Activated naive CD8-positive, alpha-beta T cell treated with anti-CD3 and anti-CD28 coated beads for 36 hours (primary cell): Measurements from ENCODE around the gene ADGRG7. TPM values are rescaled to one million over a fixed set of nuclear protein-coding genes. Genes with fewer than 3 reads are reported as not detected.

ENCODE experiments used
- DNase-seq: peaks from one replicate; pipeline ENCODE4 v3.0.0; 2021
- H3K27ac Mint-ChIP-seq: one replicate; pipeline ENCODE4 v1.8.0; 2022; ENCODE audit warnings: mild to moderate bottlenecking, moderate library complexity, mixed read lengths
- H3K27me3 Mint-ChIP-seq: one replicate; pipeline ENCODE4 v1.8.0; 2022; ENCODE audit warnings: mild to moderate bottlenecking, mixed read lengths
- H3K36me3 Mint-ChIP-seq: one replicate; pipeline ENCODE4 v1.8.0; 2021; ENCODE audit warnings: mild to moderate bottlenecking, mixed read lengths
- H3K4me1 Mint-ChIP-seq: one replicate; pipeline ENCODE4 v1.8.0; 2021; ENCODE audit warnings: mixed read lengths
- H3K4me3 Mint-ChIP-seq: one replicate; pipeline ENCODE4 v1.8.0; 2022; ENCODE audit warnings: mild to moderate bottlenecking, moderate library complexity, mixed read lengths
- H3K9me3 Mint-ChIP-seq: one replicate; pipeline ENCODE4 v1.8.0; 2022; ENCODE audit warnings: mixed read lengths
- total RNA-seq, 2 experiments: library from RNA; stranded (reverse); gene quantifications; one replicate each; pipeline ENCODE4 v1.2.3, GENCODE V29; 2021

Gene ADGRG7
- total RNA-seq, 2 experiments from 2014 or later, result not detected

GRCh38 chr3:100717063-100717462 is 107.7 kb downstream of the ADGRG7 start:
- H3K27ac Mint-ChIP-seq, result no peak overlapping the region
- no peaks in the 10 kb centered on the region for H3K27me3 Mint-ChIP-seq
- H3K4me1 Mint-ChIP-seq, result peaks cover 38% of the 10 kb centered on the region
- peaks cover 57% of the 10 kb centered on the region for H3K36me3 Mint-ChIP-seq
- H3K4me3 Mint-ChIP-seq, result no peak overlapping the region
- no peaks in the 10 kb centered on the region for H3K9me3 Mint-ChIP-seq
- no peak for DNase-seq

GRCh38 chr3:100717637-100718487 is 108.5 kb downstream of the ADGRG7 start:
- H3K4me1 Mint-ChIP-seq, result peaks cover 33% of the 10 kb centered on the region
- no peaks in the 10 kb centered on the region for H3K9me3 Mint-ChIP-seq
- H3K4me3 Mint-ChIP-seq, result no peak overlapping the region
- DNase-seq, result no peak
- H3K36me3 Mint-ChIP-seq, result peaks cover 55% of the 10 kb centered on the region
- no peaks in the 10 kb centered on the region for H3K27me3 Mint-ChIP-seq
- no peak overlapping the region for H3K27ac Mint-ChIP-seq

- Mint-ChIP-seq H3K4me1 (peaks cover 28% of the 10 kb centered on the region), H3K4me3 (no peak overlapping the region), H3K9me3 (no peaks in the 10 kb centered on the region), H3K36me3 (peaks cover 48% of the 10 kb centered on the region), H3K27ac (no peak overlapping the region), H3K27me3 (no peaks in the 10 kb centered on the region)
- no peak for DNase-seq
Observed at GRCh38 chr3:100719136-100719535, 109.7 kb downstream of the ADGRG7 start.

GRCh38 chr3:100720426-100720825 is 111.0 kb downstream of the ADGRG7 start:
- H3K4me3 Mint-ChIP-seq, result no peak overlapping the region
- H3K27me3 Mint-ChIP-seq, result no peaks in the 10 kb centered on the region
- H3K27ac Mint-ChIP-seq, result no peak overlapping the region
- no peaks in the 10 kb centered on the region for H3K9me3 Mint-ChIP-seq
- no peak for DNase-seq
- H3K4me1 Mint-ChIP-seq, result peaks cover 22% of the 10 kb centered on the region
- H3K36me3 Mint-ChIP-seq, result peaks cover 44% of the 10 kb centered on the region

- Mint-ChIP-seq H3K4me3 (no peak overlapping the region), H3K36me3 (peaks cover 30% of the 10 kb centered on the region), H3K27me3 (no peaks in the 10 kb centered on the region), H3K27ac (no peak overlapping the region), H3K9me3 (no peaks in the 10 kb centered on the region), H3K4me1 (peaks cover 12% of the 10 kb centered on the region)
- DNase-seq, result no peak
Observed at GRCh38 chr3:100725935-100726513, 116.6 kb downstream of the ADGRG7 start.

GRCh38 chr3:100726706-100727105 is 117.3 kb downstream of the ADGRG7 start:
- Mint-ChIP-seq H3K27me3 (no peaks in the 10 kb centered on the region), H3K4me3 (no peak overlapping the region), H3K36me3 (peaks cover 28% of the 10 kb centered on the region), H3K27ac (no peak overlapping the region), H3K4me1 (peaks cover 12% of the 10 kb centered on the region), H3K9me3 (no peaks in the 10 kb centered on the region)
- DNase-seq, result no peak

- no peak overlapping the region for H3K27ac Mint-ChIP-seq
- peaks cover 15% of the 10 kb centered on the region for H3K4me1 Mint-ChIP-seq
- H3K4me3 Mint-ChIP-seq, result no peak overlapping the region
- peaks cover 29% of the 10 kb centered on the region for H3K36me3 Mint-ChIP-seq
- H3K27me3 Mint-ChIP-seq, result no peaks in the 10 kb centered on the region
- H3K9me3 Mint-ChIP-seq, result no peaks in the 10 kb centered on the region
- no peak for DNase-seq
Observed at GRCh38 chr3:100730524-100730923, 121.1 kb downstream of the ADGRG7 start.

- Mint-ChIP-seq H3K36me3 (peaks cover 30% of the 10 kb centered on the region), H3K4me3 (no peak overlapping the region), H3K9me3 (no peaks in the 10 kb centered on the region), H3K27ac (no peak overlapping the region), H3K4me1 (peaks cover 6% of the 10 kb centered on the region), H3K27me3 (no peaks in the 10 kb centered on the region)
- DNase-seq, result no peak
Observed at GRCh38 chr3:100732435-100732834, 123.0 kb downstream of the ADGRG7 start.

- H3K27ac Mint-ChIP-seq, result no peak overlapping the region
- H3K4me1 Mint-ChIP-seq, result peaks cover 9% of the 10 kb centered on the region
- no peak for DNase-seq
- H3K36me3 Mint-ChIP-seq, result peaks cover 21% of the 10 kb centered on the region
- no peak overlapping the region for H3K4me3 Mint-ChIP-seq
- no peaks in the 10 kb centered on the region for H3K27me3 Mint-ChIP-seq
- no peaks in the 10 kb centered on the region for H3K9me3 Mint-ChIP-seq
Observed at GRCh38 chr3:100737334-100737733, 127.9 kb downstream of the ADGRG7 start.

GRCh38 chr3:100740207-100740606 is 130.8 kb downstream of the ADGRG7 start:
- Mint-ChIP-seq H3K4me1 (peaks cover 3% of the 10 kb centered on the region), H3K9me3 (no peaks in the 10 kb centered on the region), H3K36me3 (peaks cover 19% of the 10 kb centered on the region), H3K27ac (peak overlapping the region; percentile 7), H3K4me3 (no peak overlapping the region), H3K27me3 (no peaks in the 10 kb centered on the region)
- no peak for DNase-seq

- peaks cover 18% of the 10 kb centered on the region for H3K36me3 Mint-ChIP-seq
- no peak overlapping the region for H3K4me3 Mint-ChIP-seq
- H3K4me1 Mint-ChIP-seq, result peaks cover 3% of the 10 kb centered on the region
- no peaks in the 10 kb centered on the region for H3K27me3 Mint-ChIP-seq
- no peak overlapping the region for H3K27ac Mint-ChIP-seq
- no peak for DNase-seq
- no peaks in the 10 kb centered on the region for H3K9me3 Mint-ChIP-seq
Observed at GRCh38 chr3:100743535-100743934, 134.1 kb downstream of the ADGRG7 start.

- Mint-ChIP-seq H3K27ac (no peak overlapping the region), H3K27me3 (no peaks in the 10 kb centered on the region), H3K4me1 (peaks cover 3% of the 10 kb centered on the region), H3K36me3 (peaks cover 24% of the 10 kb centered on the region), H3K4me3 (no peak overlapping the region), H3K9me3 (no peaks in the 10 kb centered on the region)
- DNase-seq, result no peak
Observed at GRCh38 chr3:100744671-100745070, 135.3 kb downstream of the ADGRG7 start.

Other genes starting within 250 kb of the ADGRG7 start
- 10 to 100 TPM; 68.8 to 70.8 TPM for gene TOMM70, start 208.5 kb upstream of the ADGRG7 start, total RNA-seq
- gene LNP1, start 208.1 kb upstream of the ADGRG7 start, total RNA-seq, result 1 to 10 TPM; 1.7 to 1.9 TPM
- gene TMEM45A, start 117.0 kb upstream of the ADGRG7 start, total RNA-seq, result 1 to 10 TPM; 3.0 to 3.2 TPM
- 10 to 100 TPM; 57.8 to 61.3 TPM for gene TFG, start 99.9 kb downstream of the ADGRG7 start, total RNA-seq